GM19468 (cell line): ENCODE data around the gene AGMO.
"Not testable (repeated sequence)": the region's sequence is repeated elsewhere in the genome, so short reads cannot be mapped to it uniquely, and the experiment has no call there.

Experiments
- ATAC-seq: cut with Tn5 transposase; IDR thresholded peaks from one replicate; pipeline ENCODE4 v1.9.1; 2021; ENCODE audit warnings: mild to moderate bottlenecking, moderate library complexity, moderate number of reproducible peaks; ENCODE audit not compliant: unreplicated experiment; ENCODE audit errors: extremely low read depth

Gene AGMO

DNA sequence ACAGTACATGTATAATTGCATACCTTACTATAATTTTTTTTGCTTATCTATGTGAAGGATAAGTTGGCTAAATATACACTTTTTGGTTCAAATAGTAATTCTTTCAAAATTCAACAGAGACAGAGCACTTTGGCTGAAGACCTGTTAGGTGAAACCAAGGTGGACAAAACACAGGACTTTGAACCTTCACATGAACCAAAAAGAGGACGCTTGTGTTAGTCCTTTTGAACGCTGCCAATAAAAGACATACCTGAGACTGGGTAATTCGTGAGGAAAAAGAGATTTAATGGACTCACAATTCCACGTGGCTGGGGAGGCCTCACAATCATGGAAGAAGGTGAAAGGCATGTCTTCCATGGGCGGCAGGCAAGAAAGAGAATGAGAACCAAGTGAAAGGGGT, 4.7 kb upstream of the AGMO start:
- ATAC-seq, result no peak

DNA sequence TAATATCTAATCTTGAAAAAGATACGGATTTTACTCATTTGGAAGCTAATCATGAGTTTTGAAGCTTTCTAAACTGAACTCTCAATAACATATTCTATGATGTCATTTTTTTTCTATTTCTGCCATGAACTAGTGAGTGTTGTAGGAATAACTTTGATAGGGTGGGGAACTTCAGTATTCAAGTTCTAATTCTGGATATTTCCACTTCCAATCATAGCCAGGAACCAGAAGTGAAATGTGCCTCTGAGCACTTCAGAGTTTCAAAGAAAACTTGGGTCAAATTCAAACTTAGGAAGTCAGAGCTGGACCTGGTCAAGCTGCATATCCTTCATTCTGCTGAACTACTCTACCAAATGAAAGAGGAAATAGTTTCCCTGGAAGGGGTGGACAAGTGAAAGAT, 847 bp downstream of the AGMO start:
- no peak for ATAC-seq

DNA sequence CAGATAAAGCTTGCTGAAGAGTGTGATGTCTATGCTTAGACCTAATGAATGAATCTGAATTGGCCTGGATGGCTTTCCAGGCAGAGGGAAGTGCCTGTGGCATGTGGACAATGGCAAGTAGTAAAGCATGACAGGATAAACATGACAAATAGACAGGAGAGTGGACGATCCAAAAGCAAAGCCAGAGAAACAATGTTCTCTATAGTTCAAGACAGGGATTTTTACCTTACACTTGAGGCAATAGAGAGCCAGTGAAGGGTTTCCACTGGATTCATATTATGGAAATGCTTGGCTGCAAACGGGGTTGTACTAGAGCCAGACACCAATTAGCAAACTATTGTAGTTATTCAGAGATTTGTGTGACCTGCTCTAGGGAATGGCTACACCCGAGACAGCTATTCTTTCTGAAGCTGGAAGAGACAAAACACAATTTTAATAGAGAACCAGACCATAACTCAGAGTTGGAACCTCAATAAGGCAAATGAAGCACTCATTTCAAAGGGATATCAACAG, 2.3 kb downstream of the AGMO start:
- ATAC-seq, result no peak

DNA sequence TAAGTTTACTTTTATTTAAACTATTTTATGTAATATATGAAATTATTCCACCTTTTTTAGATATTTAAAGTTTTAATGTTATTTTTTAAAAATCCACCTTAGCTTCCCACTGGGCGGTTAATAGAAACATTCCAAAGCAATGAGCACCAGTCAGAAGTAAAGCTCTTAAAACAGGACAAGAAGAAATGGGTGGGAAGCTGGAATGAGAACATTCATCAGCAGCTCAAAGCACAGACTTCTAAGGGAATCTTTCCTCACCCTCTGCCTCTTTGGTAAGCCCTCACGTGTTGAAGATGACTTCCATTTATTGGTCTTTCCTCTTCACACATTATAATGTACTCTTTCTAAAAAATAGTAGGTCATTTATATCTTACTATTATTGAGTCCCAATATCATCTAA, 3.1 kb downstream of the AGMO start:
- ATAC-seq, result no peak

DNA sequence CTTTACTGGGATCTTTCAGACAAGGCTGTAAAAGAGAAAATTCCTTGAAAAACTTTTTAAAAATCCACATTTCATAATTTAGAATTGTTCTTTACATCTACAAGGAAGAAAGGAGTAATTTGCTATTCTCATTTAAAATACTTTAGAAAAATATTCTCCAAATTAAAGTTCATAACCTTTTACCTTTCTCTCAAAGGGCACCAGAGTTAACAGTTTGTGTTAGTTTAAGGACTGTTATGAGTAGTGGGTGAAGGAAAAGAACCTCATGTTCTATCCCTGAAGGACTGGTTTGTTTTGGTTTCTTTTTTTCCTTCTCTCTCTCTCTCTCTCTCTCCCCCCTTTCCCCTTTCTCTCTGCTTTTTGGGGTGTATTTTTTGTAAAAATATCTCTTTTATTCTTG, 4.1 kb downstream of the AGMO start:
- ATAC-seq, result no peak

DNA sequence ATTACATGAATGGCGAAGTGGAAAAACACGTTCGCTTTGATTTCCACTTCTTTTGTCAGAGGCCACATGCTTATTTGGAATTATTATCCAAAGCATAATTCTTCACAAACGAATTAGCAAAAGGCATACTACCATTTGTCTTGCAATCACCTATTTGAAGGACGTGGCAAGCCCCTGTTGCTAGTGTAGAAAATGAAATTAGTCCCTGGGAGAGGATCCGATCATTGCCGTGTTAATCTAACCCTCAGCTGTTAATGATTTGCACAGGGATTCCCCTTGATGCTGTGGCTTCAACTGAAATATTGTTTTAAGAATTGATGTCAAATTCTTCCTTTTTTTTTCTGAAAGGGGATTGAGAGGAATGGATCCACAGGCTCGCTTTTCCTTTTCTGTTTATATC, 4.6 kb downstream of the AGMO start:
- no peak for ATAC-seq

DNA sequence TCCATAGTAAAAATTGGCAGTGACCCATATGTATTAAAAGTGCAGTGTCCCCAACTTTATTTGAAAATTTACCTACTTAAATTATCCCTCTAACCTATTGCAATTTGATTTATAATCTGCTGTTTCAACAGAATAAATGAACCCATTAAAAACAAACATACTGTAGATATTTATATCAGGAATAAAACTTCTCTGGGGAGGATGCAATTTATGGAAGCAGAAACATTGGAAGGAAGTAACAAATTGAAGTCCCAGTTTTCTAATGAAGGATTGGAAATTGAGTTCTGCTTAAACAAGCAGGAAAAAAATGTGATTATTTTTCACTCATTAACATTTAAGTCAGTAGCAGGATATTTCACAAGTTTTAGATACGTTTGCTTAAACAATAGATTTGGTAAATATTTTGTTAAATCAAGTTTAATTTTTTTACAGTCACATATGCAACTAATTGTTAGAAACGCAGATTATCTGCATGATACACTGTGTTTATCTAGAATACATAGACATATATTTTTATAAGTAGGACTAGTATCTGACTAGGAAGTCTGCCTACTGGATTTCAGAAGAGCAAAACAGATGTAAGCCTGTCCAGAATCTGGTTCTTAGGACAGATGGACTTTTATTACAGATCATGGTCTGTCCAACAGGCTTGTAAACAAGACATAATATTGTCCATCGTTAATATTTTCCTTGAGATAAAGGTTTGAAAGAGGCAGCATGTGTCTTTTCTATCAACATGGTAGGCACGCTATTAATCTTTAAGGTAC, 5.3 kb downstream of the AGMO start:
- no peak for ATAC-seq

DNA sequence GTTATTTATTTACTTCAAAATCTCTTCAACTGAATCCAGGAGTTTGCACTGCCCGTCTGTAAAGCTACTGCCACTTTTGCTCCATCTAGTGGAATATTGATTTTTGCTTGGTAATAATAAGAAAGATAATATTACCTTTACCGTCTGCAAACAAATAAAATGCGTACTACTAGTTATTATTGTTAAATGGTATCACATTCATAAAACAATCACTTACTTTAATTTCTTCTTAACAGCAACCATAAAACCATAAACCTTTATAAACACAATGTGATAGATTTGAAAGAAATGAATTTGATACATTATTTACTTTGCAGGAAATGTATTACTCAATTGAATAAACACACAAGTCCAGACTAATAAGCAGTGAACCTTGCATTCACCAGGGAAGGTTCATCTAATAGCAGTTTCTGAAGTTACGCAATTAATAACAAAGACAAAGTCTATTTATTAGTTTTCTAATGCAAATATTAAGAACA, 6.4 kb downstream of the AGMO start:
- ATAC-seq, result no peak

DNA sequence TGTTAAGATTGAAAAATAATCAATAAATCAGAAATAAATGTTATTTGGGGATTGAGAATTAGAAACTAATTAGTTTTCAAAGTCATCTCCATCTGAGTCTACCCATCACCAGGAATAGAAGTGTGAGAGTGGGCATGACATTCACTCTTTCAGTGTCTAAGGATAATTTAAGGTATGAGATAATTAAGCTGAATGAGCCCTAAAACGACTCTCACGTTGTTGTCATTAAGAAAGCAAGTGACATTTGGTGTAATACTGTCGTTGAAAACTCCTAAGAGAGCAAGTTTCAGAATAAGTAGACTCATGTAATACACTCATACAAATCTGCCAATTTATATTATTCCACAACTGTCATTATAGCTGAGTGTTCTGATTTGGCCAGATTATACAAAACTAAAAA, 7.1 kb downstream of the AGMO start:
- ATAC-seq, result no peak

DNA sequence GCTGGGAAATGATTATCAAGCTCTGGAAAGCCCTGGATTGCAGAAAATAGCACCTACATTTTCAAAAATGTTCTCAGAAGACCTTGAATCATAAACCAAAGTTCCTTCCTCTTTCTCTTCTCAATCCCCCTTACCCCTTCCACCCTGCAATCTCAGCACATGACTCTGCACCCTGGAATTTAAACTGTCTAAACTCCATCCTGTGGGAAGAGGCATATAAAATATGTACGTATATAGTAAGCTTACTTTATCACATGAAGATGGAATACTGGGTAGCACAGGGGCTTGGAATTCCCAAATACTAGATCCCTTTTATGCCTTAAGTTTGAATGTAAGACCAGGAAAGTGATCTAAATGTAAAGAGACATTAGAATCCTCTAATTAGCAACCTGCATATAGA, 7.7 kb downstream of the AGMO start:
- ATAC-seq, result no peak

DNA sequence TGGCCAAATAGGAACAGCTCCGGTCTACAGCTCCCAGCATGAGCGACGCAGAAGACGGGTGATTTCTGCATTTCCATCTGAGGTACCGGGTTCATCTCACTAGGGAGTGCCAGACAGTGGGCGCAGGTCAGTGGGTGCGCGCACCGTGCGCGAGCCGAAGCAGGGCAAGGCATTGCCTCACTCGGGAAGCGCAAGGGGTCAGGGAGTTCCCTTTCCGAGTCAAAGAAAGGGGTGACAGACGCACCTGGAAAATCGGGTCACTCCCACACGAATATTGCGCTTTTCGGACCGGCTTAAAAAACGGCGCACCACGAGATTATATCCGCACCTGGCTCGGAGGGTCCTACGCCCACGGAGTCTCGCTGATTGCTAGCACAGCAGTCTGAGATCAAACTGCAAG, 14.5 kb downstream of the AGMO start:
- ATAC-seq, result not testable (repeated sequence)

DNA sequence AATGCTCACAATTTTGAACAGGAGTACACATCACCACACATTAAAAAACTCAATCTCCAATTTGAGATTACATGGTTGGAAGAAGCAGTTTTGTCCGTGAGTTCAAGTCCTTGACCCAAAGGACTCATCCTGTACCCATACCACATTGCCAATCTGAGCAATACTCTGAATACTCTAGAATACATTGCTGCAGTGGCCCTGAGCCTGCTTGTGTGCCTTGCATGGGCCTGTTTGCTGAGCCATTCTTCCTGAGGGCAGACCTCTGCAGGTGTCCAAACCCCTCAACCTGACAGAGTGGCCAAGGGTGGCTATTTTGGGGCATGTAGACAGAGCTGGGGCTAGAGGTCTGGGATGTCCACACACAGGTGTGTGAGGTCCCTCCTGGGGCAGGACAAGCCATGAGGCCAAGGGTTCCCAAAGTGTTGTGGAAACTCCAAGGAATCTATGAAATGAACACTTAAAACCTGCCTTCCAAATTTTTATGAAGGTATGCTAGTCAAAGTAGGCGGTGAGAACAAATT, 15.5 kb downstream of the AGMO start:
- no peak for ATAC-seq

DNA sequence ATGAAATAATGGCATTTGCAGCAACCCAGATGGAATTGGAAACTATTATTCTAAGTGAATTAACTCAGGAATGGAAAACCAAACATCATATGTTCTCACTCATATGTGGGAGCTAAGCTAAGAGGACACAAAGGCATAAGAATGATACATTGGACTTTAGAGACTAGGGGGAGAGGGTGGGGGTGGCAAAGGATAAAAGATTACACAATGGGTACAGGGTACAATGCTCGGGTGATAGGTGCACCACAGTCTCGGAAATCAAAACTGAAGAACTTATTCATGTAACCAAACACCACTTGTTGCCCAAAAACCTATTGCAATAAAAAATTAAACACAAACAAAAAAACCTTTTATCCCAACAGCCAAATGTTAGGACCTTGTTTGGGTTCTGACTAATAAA, 17.8 kb downstream of the AGMO start:
- no peak for ATAC-seq

DNA sequence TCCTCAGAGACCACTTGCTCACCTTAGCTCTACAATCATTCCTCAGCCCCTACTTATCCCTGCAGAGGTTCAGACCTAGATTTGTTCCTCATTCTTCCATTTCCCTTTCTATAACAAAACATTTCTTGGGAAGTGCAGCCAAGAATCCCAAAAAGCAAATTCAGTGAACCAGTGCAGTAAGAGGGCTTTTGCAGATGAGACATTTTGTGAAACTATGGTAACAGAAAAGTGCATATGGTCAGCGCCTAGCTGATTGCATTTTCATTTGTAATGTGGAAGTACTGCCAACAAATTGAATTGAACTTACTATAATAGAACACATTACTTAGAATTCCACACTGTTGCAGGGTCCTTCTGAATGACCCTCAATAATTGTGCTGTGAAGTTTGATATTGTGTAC, 18.6 kb downstream of the AGMO start:
- ATAC-seq, result no peak

DNA sequence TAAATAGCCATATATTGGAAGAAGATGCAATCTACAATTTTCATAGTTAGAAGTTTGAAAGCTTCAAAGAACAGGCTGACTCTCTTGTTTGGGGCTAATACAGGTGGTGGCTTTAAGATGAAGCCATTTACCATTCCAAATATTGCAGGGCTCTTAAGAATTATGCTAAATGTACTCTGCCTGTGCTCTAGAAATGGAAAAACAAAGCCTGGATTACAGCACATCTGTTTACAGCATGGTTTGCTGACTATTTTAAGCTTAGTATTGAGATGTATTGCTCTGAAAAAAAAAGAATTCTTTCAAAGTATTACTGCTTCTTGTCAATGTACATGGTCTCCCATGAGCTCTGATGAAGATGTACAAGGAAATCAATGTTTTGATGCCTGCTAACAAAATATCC, 34.2 kb downstream of the AGMO start:
- no peak for ATAC-seq

DNA sequence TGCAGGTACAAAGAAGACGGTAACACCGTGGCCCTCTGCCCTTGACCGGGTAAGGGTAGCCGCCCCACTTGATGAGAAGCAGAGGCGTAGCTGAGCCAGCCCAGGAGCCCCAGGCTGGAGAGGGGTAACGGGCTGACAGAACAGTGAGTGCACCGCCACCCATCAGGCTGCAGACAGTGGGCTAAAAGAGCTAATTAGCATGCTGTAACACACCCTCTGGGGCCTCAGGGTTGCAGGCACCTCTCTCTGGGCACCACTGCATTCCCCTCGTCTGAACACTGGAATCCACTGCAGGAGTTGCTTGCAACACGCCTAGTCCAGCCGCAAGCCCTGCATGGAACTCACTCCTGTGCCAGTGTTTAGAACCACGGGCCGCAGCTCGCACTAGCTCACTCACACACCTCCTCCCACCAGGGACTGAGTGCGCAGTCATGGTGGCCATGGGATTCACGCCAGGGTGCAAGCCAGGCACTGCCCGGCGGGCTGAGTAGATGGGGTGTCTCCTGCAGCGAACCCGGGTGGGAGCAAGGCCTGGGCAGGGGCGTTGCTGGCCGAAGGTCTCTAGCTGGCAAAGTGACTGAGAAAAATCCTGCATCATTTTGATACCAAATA, 36.1 kb downstream of the AGMO start:
- ATAC-seq, result no peak

DNA sequence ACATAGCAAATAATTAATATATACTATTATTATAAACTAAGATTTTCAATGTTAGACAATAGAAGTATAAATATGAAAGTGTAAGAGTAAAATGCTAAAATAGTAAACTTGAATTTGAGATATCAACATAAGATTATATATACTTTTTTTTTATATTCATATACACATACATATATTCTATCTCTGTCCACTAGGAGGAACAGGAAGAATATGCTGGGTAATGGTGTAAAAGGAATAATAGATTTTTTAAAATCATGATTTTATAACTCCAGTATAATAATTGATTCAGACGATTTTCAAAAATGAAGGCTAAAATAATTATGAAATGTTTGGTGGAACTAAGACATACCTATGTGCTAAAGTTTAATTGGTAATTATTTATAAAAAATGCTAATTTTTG, 37.7 kb downstream of the AGMO start:
- no peak for ATAC-seq

DNA sequence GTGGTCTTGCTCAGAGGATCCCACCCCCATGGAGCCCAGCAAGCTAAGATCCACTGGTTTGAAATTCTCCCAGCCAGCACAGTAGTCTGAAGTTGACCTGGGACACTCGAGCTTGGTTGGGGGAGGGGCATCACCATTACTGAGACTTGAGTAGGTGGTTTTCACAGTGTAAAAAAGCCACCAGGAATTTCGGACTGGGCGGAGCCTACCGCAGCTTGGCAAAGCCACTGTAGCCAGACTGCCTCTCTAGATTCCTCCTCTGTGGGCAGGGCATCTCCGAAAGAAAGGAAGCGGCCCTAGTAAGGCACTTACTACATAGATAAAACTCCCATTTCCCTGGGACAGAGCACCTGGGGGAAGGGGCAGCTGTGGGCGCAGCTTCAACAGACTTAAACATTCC, 44.0 kb downstream of the AGMO start:
- ATAC-seq, result not testable (repeated sequence)

DNA sequence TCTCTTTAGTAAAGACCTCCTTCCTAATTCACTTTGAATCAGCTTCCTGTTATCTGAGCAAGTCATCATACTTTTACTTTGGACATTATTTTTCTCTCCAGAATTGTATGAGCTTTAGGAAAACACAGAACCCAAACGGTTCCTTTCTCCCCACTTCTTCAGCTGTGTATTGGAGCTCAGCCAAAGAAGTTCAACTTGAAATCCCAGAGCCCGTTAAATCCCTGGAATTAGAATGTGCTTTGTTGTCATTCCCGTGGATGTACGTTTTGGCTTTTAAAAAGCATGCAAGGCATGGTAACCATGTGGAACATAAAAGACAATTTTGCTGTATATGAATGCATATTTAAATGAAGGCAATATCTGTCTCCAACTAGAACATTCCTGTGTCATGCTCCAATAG, 46.6 kb downstream of the AGMO start:
- ATAC-seq, result no peak

DNA sequence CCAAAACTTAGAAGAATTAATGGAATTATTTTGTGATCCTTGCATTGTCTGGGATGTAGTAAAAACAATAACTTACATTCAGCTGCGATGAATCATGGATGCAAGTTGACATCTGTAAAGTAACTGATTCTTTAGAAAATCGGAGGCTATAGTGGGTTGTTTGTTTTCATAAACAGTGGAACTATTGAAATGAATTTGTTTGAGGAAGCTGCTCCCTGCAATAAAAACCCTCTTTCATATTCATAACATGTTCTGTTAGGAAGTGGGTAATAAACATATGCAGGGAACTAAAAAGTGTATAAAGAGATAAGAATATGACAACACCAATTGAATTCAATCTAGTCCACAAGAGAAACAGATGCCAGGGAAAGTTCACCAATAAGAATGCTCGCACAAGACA, 53.6 kb downstream of the AGMO start:
- no peak for ATAC-seq

DNA sequence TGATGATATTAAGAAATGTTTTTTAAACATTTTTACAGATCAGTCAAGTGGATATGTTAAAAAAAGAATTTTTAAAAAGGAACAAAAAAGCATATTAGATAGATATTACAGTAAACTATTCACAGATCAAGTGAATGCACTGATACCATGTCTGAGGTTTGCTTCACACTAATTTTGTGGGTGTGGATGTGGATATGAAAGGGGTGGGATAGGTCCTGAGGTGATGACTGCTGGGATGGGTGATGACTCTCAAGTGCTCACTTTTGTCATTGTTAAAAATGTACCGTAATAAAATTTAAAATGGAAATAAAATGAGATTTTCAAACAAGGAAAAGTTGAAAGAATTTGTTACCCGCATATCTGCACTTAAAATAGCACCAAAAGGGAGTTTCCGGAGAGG, 54.1 kb downstream of the AGMO start:
- ATAC-seq, result no peak

DNA sequence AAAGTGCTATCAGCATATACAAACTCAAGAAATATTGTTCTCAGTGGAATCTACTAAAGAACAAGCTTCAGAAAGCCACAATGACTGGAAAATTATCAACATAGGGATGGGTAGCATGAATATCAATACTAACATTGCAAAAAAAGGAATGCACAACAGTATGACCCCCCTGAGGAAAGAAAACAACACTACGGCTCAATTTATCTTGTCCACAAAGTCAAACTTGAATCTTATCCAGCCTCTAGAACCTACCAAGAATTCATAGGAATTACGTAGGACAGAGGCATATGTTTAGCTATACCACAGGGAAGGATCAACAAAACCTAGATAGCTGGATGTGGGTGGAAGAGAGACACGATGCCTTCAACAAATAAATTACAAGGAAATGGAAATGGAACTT, 54.6 kb downstream of the AGMO start:
- ATAC-seq, result no peak
